Choroid plexus epithelial cell (primary cell): ENCODE results near the gene VLDLR.

Experiments
- DNase-seq: peaks from one replicate; pipeline ENCODE4 v3.0.0-alpha.2; 2010; ENCODE audit warnings: low read depth
- H3K4me3 ChIP-seq: 2 replicates; pipeline ENCODE4 v1.5.1; 2011; ENCODE audit warnings: low read depth, mild to moderate bottlenecking, control low read depth, low read length, moderate library complexity
- TF ChIP-seq, protein P1 (sequence below): conservative IDR thresholded peaks from 2 replicates; pipeline ENCODE4 v1.5.1; 2011; ENCODE audit warnings: low read depth, mild to moderate bottlenecking, control low read depth, inconsistent platforms, low read length, moderate library complexity

Gene VLDLR

DNA sequence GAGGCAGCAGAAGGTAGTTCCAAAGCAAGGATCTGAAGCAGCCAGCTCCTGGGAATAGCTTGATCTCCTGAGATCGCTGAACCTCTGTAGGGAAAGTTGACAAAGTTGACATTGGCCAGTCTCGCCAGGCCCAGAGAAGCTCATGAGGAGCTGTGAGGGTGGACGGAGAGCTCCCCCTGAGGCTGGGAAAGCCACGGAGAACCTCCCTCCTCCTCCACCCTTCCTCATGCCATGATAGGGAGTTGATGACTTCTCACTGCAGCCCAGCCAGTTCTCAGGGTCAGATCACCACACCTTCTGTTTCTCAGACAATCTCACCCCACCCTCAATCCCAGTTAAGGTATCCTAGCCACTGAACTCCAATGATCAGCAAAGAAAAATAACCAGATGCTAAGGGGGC is 65.3 kb downstream of the VLDLR start:
- TF ChIP-seq, protein P1, sequence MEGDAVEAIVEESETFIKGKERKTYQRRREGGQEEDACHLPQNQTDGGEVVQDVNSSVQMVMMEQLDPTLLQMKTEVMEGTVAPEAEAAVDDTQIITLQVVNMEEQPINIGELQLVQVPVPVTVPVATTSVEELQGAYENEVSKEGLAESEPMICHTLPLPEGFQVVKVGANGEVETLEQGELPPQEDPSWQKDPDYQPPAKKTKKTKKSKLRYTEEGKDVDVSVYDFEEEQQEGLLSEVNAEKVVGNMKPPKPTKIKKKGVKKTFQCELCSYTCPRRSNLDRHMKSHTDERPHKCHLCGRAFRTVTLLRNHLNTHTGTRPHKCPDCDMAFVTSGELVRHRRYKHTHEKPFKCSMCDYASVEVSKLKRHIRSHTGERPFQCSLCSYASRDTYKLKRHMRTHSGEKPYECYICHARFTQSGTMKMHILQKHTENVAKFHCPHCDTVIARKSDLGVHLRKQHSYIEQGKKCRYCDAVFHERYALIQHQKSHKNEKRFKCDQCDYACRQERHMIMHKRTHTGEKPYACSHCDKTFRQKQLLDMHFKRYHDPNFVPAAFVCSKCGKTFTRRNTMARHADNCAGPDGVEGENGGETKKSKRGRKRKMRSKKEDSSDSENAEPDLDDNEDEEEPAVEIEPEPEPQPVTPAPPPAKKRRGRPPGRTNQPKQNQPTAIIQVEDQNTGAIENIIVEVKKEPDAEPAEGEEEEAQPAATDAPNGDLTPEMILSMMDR = no peak
- no peak for DNase-seq
- H3K4me3 ChIP-seq = no peak overlapping the region

DNA sequence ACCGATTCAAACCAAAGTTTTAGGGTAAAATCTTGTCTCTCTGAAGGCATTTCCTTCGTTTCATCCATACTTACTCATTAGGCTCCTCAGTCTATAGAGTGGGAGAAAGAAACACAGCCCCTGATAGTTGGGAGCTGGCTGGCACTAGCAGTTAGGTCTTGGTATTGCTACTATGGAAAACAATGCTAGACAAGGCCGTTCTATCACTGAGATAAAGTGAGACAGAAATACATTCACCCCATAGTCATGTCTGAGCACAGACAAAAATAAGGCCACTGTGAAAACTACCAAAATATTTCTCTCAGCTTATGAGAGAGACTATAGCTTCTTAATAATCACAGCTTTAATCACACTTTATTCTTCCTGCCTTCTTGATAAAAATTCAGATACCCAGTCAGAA is 67.0 kb downstream of the VLDLR start:
- H3K4me3 ChIP-seq = no peak overlapping the region
- DNase-seq = no peak
- TF ChIP-seq, protein P1 = no peak

DNA sequence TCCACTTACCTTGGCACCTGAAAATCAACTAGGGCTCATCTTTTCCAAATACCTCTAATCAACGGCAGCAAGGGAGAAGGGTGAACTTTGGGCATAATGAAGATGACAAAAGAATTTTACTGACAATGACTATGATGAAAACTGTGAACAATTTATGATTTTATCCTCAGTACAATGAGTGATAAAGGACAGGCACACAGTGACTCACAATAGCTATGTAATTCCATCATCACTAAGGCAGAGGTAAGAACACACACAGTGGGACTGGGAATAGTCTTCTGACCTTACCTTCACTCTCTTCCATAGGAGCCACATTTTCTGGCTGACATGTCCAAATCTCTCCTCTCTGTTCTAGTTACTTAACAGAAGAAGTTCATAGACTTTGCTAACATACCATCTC is 69.6 kb downstream of the VLDLR start:
- no peak for DNase-seq
- H3K4me3 ChIP-seq = no peak overlapping the region
- TF ChIP-seq, protein P1 = no peak

DNA sequence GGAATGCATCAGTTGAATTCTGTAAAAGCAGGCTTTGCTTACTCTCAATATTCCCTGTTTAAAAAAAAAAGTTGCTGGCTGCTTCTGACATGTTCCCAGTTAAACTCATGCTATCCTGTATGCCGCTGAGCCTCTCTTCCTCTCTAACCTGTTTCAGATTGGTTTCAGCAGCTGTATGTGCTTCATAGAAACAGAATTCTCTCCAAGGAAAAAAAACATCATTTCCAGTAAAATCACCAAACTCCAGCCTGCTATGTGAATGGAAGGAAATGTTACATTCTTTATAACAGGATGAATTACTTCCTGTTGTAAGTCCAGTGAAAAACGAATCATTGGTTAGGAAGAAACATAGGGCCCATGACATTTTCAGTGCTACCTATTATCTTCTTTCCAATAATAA is 70.0 kb downstream of the VLDLR start:
- TF ChIP-seq, protein P1 = no peak
- DNase-seq = no peak
- H3K4me3 ChIP-seq = no peak overlapping the region

DNA sequence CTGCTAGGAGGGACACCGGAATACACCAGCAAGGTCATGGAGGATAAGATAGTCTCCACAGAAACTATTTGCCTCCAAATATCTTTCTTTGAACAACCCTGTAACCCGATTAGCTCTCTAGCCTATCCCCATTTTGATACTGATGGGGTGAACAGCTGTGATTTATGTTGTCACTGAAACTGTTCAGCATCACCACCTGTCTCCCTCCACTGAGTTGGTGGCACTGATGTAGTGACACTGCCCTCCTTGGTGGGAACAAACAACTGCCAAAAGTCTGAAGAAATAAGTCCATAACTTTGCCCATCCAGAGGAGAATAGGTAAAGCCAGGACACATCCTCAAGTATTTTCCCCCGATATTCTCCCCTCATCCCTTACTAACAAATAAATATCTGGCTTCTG is 71.5 kb downstream of the VLDLR start:
- no peak overlapping the region for H3K4me3 ChIP-seq
- TF ChIP-seq, protein P1 = no peak
- DNase-seq = no peak

DNA sequence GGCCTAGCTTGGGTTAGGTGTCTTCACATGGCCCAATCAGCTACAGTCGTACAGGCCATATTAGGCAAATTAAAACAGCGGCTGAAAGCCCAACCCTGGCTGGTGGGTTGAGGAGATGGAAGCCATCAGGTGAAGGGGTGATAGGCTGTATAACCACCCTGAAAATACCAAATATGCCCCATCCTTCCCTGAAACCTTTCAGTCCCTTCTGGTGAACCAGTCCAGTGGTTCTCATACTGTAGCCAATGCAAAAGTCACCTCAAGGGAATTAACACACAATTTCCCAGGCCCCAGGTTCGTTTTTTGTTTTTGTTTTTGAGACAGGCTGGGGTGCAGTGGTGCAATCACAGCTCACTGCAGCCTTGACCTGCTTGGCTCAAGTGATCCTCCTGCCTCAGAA is 75.9 kb downstream of the VLDLR start:
- no peak overlapping the region for H3K4me3 ChIP-seq
- TF ChIP-seq, protein P1 = no peak

DNA sequence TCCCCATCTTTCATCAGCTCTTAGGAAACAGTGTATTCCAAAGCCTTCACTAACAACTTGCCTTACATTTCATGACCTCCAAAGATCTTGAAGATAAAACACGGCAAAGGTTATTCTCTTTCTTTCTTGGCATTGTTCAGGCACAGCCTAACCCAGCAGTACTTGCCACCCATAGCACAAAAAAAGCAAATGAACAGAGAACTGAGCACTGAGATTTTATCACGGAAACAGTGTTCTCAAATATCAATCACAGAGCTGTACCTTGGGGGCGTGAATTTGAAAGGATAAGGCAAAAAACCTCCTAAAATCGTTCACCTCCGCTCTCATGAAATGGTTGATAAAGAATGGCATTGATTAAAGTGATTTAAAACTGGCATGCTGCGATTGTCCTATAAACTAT is 78.8 kb downstream of the VLDLR start:
- DNase-seq = no peak
- TF ChIP-seq, protein P1 = no peak
- no peak overlapping the region for H3K4me3 ChIP-seq

More for the DNA sequence above, 75.9 kb downstream of the VLDLR start:
- DNase-seq = no peak
